Stimulated activated CD4-positive, alpha-beta T cell treated with anti-CD3 and anti-CD28 coated beads, Interleukin-15, amount 100 ng/mL, for 1 hour (primary cell): ENCODE data around the gene FARP2.

Experiments used
- DNase-seq, 2 donors: peaks; one replicate each; pipeline ENCODE4 v3.0.0-alpha.2; 2020; ENCODE audit warnings: low read depth in 1 of 2, low spot score in 1 of 2

The FARP2 gene

GRCh38 chr2:241485172-241485911 is 129.3 kb downstream of the FARP2 start:
- no peak for DNase-seq

DNA sequence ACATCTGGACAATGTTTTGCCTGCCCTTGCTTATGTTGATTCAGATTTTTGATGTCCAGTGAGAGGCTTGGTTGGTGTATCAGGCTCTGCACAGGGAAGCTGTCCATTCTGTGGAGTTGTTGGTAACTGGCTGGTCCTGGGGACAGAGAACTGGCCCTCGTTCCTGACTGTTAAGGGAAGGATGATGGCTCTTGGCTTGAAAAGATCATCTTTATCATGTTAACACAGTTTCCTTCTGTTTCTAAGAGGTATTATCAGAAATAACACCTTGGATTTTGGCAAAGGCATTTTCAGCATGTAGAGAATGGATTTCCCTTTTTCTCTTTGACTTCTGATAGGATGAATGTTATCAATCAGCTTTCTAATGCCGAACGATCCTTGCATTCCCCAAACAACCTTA is 133.0 kb downstream of the FARP2 start:
- DNase-seq = no peak

GRCh38 chr2:241489733-241490680 is 133.9 kb downstream of the FARP2 start:
- no peak for DNase-seq

DNA sequence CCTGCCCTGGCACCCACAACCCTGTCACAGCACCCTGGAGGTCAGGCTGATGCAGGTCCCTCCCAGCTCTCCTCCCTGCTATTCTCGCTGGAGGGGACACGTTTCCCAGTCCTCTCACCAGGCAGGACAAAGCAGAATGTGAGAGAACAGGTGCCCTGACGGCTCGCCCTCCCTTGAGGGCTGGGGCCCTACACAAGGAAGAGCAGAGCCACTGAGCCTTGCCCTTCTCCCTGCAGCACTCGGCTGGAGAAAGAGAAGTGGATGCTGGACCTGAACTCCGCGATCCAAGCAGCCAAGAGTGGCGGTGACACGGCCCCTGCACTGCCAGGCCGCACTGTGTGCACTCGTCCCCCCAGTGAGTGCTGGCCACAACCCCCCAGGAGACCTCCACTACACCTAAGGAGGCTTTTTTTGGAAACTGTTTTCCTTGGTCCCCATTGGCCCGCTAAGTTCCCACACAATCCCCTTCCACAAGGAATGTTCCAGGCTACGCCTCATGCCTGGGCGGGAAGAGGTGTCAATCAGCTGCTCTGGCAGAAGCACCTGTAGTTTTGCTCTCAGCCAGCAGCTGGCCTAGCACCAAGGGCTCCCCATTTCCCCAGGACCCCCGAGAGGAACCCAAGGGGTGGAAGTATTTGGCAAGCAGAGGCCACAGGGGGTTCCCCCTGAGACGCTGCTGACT is 134.9 kb downstream of the FARP2 start:
- no peak for DNase-seq

DNA sequence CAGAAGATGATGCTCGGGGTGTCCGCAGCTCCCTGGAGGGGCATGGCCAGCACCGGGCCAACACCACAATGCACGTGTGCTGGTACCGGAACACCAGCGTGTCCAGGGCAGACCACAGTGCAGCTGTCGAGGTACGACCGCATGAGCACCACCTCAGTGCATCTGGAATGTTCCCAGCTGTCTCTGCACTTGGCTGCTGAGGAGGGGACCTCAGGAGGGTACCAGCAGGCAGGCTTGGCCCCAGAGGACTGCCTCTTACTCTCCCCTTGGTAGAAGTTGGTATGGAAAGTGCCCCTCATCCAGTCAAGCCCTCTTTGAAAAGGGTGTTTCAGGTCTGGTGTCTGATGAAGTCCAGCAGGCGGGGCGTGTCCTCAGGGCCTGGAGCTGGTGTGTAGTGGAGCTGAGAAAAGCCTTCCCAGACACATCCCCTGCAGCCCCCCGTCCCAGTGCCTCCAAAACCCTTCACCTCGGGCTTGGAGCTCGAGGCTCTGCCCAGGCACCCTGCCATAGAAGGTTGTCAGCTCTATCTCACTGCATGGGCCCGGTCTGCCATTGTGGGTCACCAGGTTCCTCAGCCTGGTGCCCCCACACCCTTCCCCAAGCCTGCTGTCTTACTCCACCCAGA is 135.6 kb downstream of the FARP2 start:
- DNase-seq = no peak

- DNase-seq = no peak
Measured at GRCh38 chr2:241492174-241492565, 136.1 kb downstream of the FARP2 start.

GRCh38 chr2:241493092-241493491 is 137.0 kb downstream of the FARP2 start:
- DNase-seq = no peak

DNA sequence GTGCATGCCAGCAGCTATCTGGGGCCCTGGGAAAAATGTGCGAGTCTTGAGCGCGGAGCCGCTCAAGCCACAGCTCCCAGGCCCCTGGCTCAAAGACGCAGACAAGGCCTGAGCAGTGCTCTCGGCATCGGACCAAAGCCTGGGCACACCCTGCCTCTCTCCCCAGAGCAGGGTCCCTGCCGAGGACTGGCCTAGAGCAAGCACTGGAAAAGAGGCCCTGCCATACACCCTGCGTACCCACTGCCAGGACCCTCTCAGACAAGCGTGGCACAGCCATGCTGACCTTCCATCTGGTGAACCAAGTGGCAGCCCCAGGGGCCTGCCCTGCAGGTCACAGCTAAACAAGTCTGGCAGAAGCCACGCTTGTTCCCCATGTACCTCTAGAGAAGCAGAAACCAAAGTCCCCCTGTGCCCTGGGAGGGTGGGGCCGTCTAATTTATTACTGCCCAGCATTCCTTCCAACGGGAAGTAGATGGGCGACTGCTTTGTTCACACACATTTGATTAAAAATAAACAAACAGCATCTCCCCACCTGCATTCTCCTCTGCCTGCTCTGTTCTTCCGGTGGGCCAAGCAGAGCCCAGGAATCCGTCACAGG is 138.3 kb downstream of the FARP2 start:
- no peak for DNase-seq

GRCh38 chr2:241495172-241496002 is 139.3 kb downstream of the FARP2 start:
- no peak for DNase-seq

GRCh38 chr2:241496003-241496707 is 140.1 kb downstream of the FARP2 start:
- DNase-seq = no peak

GRCh38 chr2:241496904-241497877 is 141.1 kb downstream of the FARP2 start:
- no peak for DNase-seq

DNA sequence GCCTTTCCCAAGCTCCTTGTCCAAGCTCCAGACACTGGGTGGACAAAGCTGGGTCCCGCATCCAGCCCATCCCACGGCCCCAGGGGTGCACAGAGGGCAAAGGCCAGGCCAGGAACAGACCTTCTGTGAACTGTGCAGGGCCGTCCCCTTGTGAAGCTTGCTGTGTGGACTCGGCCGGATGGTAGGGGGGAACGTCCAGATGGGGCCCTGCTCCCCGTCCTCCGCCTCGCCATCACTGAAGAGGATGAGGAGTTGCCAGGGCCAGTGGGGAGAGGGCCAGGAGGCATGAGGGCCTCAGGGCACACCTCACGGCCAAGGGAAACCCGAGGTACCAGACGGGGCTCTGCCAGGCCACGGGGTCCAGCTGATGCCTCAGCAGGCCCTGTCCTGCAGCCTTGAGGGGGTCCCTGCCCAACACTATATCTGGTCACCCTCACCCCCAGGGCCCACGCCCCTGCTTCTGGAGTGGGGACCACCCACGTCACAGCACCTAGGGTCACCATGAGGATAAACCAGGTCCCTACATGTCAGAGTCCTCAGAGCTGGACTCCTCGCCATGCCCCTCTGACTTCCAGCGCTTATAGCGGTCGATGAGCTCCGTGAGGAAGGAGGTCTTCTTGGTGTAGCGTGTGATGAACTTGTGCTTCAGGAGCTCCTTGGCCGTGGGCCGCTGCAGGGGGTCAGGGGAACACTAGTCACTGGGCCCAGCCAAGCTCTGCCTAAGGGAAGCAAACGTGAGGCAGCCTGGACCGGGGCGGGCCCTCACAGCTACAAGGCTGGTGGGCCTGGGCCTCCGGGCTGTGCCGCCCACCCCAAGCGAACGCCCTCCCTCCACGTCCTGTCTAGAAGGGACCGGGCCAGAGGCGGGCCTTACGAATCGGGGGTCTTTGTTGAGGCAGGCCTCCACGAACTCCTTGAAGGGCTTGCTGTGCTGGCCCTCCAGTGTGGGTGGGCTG is 142.3 kb downstream of the FARP2 start:
- no peak for DNase-seq

GRCh38 chr2:241499146-241499965 is 143.3 kb downstream of the FARP2 start:
- DNase-seq = no peak

GRCh38 chr2:241500016-241500415 is 143.9 kb downstream of the FARP2 start:
- DNase-seq = no peak

GRCh38 chr2:241500431-241500975 is 144.4 kb downstream of the FARP2 start:
- DNase-seq = no peak

- no peak for DNase-seq
Measured at GRCh38 chr2:241501099-241501541, 145.0 kb downstream of the FARP2 start.
